Activated CD4-positive, alpha-beta T cell treated with anti-CD3 and anti-CD28 coated beads, Interleukin-2, amount 10 ng/mL, durations not matched to agents 7 days and 5 days (primary cell): ENCODE data around the gene CFAP251. TPM values are rescaled to one million over a fixed set of nuclear protein-coding genes. Genes with fewer than 3 reads are reported as not detected.
"Not testable (repeated sequence)": the region's sequence is repeated elsewhere in the genome, so short reads cannot be mapped to it uniquely, and the experiment has no call there.

Experiments used
- CTCF ChIA-PET: fragments of 350-600 bp; sonication (Branson Sonifier 250); formaldehyde crosslinking; loops from one replicate; lab custom pipeline; 2021; ENCODE audit warnings: antibody characterized with exemption; lab: Charles Lee
- POLR2A ChIA-PET: fragments of 350-600 bp; sonication (Branson Sonifier 250); formaldehyde crosslinking; loops from one replicate; lab custom pipeline; 2021; ENCODE audit warnings: antibody characterized with exemption; lab: Charles Lee
- DNase-seq: peaks from one replicate; pipeline ENCODE4 v3.0.0-alpha.2; 2020
- H3K27ac Mint-ChIP-seq: one replicate; pipeline ENCODE4 v1.8.0; 2021; ENCODE audit warnings: mild to moderate bottlenecking, moderate library complexity, mixed read lengths
- H3K27me3 Mint-ChIP-seq: one replicate; pipeline ENCODE4 v1.8.0; 2021; ENCODE audit warnings: mixed read lengths
- H3K36me3 Mint-ChIP-seq: one replicate; pipeline ENCODE4 v1.8.0; 2021; ENCODE audit warnings: low read depth, mixed read lengths
- H3K4me1 Mint-ChIP-seq: one replicate; pipeline ENCODE4 v1.8.0; 2021; ENCODE audit warnings: mixed read lengths
- H3K4me3 Mint-ChIP-seq: one replicate; pipeline ENCODE4 v1.8.0; 2021; ENCODE audit warnings: mild to moderate bottlenecking, moderate library complexity, mixed read lengths
- H3K9me3 Mint-ChIP-seq: one replicate; pipeline ENCODE4 v1.8.0; 2021; ENCODE audit warnings: mixed read lengths
- total RNA-seq, 2 experiments: library from RNA; stranded (reverse); gene quantifications; one replicate each; pipeline ENCODE4 v1.2.3, GENCODE V29; 2021

Gene CFAP251
- total RNA-seq, 2 experiments from 2014 or later, result 0.30 to 0.52 TPM

DNA sequence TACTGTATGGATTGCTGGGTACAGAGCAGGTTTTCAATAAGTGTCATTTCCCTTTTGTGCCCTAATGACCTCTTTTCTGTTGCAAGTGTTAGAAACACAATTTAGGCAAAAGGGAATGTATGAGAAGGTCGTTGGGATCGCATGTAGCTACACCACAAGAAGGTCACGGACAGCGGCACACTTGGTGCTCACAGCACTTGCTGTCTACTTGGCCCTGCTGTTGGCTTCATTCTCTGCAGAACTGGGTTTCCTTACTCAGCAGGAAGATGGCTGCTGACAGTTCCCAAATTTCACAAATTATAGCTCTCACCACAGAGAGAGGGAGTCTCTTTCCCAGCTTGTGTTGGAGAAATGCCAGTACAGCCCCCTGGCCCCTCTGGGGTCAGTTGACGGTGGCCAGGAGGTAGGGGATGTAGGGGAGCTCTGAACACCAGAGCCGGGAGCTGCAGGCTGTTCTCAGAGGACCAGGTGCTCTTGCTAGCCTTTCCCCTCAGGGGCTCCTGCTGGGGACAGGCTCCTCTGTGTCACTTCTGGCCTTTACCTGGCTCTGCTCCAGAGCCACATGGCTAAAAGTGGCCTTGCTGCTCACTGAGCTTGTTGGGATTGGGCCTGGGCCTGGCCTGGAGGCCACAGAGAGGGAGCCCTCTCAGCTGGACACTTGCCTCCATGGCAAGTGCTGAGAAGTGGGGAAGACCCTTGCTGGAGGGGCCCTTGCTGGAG lies 52.3 kb downstream of the CFAP251 start:
- H3K4me3 Mint-ChIP-seq, result no peak overlapping the region
- CTCF ChIA-PET, result interaction anchor here (1.0 kb wide), 1 partner anchor 53 kb away, joined by 3 read pairs; the partner anchor contains the start of gene CFAP251
- peaks cover 2% of the 10 kb centered on the region for H3K36me3 Mint-ChIP-seq
- no peak overlapping the region for H3K27ac Mint-ChIP-seq
- POLR2A ChIA-PET, result no interaction called here
- DNase-seq, result no peak
- peaks cover 4% of the 10 kb centered on the region for H3K4me1 Mint-ChIP-seq
- H3K27me3 Mint-ChIP-seq, result peaks cover 8% of the 10 kb centered on the region
- H3K9me3 Mint-ChIP-seq, result peaks cover 21% of the 10 kb centered on the region

DNA sequence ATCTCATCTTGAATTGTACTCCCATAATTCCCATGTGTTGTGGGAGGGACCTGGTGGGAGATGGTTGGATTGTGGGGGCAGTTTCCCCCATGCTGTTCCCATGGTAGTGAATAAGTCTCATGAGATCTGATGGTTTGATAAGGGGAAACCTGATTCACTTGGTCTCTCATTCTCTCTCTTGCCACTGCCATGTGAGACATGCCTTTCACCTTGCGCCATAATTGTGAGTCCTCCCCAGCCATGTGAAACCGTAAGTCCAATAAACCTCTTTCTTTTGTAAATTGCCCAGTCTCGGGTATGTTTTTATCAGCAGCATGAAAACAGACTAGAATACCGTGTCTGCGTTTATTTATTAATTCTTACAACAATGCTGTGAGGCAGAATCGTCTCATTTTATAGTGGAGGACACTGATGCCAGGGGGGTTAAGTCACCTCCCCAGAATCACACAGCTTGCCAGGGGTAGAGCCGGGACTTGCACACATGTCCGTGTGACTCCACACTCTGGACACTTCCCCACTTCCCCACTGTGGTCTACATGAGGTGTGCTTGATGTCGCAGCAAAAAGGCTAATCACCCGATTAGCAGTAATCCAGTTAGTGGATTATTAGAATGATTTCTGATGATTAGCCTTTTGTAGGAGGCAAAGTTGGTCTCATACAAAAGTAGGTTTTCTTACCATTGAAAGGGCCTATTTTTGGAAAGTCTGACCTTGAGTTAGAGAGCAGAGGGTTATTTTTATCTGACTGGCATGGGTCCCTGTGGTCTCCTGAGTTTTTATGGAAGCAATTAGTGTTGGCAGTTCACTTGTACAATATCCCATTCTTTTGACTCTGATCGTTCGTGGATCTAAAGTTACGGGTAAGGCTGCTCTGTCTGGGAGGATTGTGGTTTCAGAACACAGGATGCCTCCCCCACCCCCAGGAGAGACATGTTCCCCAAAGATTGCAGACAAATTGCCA lies 55.9 kb downstream of the CFAP251 start:
- no peak for DNase-seq
- Mint-ChIP-seq H3K4me3 (no peak overlapping the region), H3K36me3 (peaks cover 2% of the 10 kb centered on the region), H3K4me1 (no peaks in the 10 kb centered on the region), H3K27ac (no peak overlapping the region), H3K27me3 (peaks cover 8% of the 10 kb centered on the region), H3K9me3 (peaks cover 21% of the 10 kb centered on the region)
- ChIA-PET POLR2A (no interaction called here), CTCF (interaction anchor here (0.6 kb wide), 1 partner anchor 258 kb away, joined by 3 read pairs; no protein-coding TSS in a partner anchor)

DNA sequence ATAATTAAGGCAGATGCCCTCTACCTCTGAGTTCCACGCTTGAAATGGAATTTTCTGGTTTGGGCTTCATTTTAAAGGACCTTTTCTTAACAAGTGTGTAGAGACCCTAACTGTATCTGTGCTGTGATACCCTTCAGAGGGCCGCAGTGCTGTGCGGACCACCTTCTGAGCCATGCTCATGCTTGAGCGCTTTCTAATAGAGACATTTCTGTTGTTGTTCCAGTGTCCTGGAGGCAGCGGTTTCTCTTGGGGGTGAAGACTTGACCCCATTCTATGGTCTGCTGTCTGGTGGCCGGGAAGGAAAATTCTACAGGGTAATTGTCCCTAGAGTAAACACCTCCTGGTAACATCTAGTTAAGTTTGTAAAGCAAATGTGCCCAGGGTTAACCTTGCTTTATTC lies 56.6 kb downstream of the CFAP251 start:
- Mint-ChIP-seq H3K36me3 (peaks cover 2% of the 10 kb centered on the region), H3K27ac (no peak overlapping the region), H3K4me1 (no peaks in the 10 kb centered on the region), H3K9me3 (peaks cover 21% of the 10 kb centered on the region), H3K27me3 (peaks cover 8% of the 10 kb centered on the region), H3K4me3 (no peak overlapping the region)
- DNase-seq, result no peak
- POLR2A ChIA-PET, result no interaction called here
- CTCF ChIA-PET, result interaction anchor here (0.6 kb wide), 1 partner anchor 159 kb away, joined by 3 read pairs; no protein-coding TSS in a partner anchor

DNA sequence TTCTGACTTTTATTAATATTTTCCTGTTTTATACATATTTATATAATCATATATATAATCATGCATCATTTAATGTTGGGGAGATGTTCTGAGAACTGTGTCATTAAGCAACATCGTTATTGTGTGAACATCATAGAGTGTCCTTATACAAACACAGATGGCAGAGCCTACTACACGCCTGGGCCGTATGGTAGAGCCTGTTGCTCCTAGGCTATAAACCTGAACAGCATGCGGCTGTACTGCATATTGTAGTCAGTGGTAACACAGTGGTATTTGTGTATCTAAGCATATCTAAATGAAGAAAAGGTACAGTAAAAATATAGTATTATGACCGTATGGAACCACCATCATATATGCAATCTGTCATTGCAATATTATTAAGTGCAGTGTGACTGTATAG lies 58.6 kb downstream of the CFAP251 start:
- Mint-ChIP-seq H3K4me1 (no peaks in the 10 kb centered on the region), H3K4me3 (no peak overlapping the region), H3K9me3 (peaks cover 19% of the 10 kb centered on the region), H3K27me3 (peaks cover 8% of the 10 kb centered on the region), H3K27ac (no peak overlapping the region), H3K36me3 (peaks cover 2% of the 10 kb centered on the region)
- CTCF ChIA-PET, result no interaction called here
- DNase-seq, result no peak
- POLR2A ChIA-PET, result no interaction called here

DNA sequence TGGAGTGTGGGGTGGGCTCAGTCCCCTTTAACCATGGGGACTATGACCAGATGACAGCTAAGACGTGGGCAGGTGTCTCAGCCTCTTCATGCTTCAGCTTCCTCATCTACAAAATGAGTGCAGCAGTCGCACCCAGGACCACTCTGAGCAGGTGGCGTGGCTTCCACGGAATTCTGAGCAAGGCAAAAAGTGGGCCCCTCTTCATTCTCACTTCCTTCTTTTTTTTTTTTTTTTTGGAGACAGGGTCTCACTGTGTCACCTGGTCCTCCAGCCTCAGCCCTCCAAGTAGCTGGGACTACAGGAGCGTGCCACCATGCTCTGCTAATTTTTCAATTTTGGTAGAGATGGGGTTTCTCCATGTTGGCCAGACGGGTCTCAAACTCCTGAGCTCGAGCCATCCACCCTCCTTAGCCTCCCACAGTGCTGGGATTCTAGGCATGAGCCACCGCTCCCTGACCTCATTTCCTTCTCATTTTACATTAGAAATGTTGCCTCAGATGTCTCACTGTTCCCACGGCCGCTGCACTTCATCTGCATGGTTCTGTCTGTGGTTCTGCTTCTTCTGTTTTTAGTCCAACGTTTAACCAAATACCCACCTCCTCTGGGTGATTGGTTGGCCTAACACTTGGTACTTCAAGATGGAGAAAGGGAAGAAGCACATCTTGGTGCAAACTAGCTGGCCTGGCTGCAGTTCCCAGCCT lies 61.9 kb downstream of the CFAP251 start:
- Mint-ChIP-seq H3K4me3 (no peak overlapping the region), H3K9me3 (no peaks in the 10 kb centered on the region), H3K36me3 (no peaks in the 10 kb centered on the region), H3K4me1 (peaks cover 7% of the 10 kb centered on the region), H3K27ac (no peak overlapping the region), H3K27me3 (peaks cover 2% of the 10 kb centered on the region)
- DNase-seq, result no peak
- POLR2A ChIA-PET, result no interaction called here
- CTCF ChIA-PET, result interaction anchor here (1.0 to 1.7 kb wide), 5 partner anchors 10 to 629 kb away, joined by 3 to 5 read pairs (median 3); partner anchors contain the start of gene CFAP251

DNA sequence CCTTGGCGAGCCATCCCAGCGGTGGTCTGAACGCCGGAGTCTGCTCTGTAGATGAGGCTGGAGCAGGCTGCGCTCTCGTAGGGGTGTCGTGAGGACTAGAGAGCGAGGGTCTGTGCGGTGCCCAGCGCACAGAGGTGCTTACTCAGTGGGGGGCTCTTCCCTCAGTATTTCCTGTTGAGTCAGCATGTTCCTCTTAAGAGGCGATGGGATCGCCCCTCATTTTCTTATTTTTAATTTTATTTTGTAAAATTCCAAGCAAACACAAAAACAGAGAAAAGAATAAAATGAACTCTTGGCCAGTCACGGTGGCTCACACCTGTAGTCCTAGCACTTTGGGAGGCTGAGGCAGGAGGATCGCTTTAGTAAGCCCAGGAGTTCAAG lies 62.5 kb downstream of the CFAP251 start:
- ChIA-PET POLR2A (no interaction called here), CTCF (interaction anchor here (1.0 to 1.5 kb wide), 4 partner anchors 11 to 630 kb away, joined by 3 to 4 read pairs (median 3); no protein-coding TSS in a partner anchor)
- no peak overlapping the region for H3K4me3 Mint-ChIP-seq
- H3K27me3 Mint-ChIP-seq, result no peaks in the 10 kb centered on the region
- no peak overlapping the region for H3K27ac Mint-ChIP-seq
- H3K4me1 Mint-ChIP-seq, result peaks cover 7% of the 10 kb centered on the region
- H3K9me3 Mint-ChIP-seq, result no peaks in the 10 kb centered on the region
- no peaks in the 10 kb centered on the region for H3K36me3 Mint-ChIP-seq
- no peak for DNase-seq

DNA sequence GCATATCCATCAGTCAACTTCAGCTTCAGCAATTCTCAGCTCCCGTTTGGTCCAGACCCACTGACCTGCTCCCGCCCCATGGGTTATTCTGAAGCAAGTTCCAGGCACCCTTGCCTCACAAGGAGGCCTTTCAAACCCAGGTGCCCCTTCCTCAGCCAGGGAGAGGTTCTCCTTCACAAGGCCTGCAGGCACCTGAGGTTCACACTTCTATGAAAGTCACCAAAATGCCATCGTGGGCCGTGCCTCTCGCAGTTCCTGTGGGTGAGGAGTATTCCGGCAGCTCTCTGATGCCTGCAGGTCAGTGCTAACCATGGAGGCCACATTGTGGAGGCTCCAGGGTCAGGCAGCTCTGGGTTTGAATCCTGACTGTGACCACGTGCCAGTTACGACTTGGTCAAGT lies 63.1 kb downstream of the CFAP251 start:
- H3K27me3 Mint-ChIP-seq, result no peaks in the 10 kb centered on the region
- H3K27ac Mint-ChIP-seq, result no peak overlapping the region
- peaks cover 7% of the 10 kb centered on the region for H3K4me1 Mint-ChIP-seq
- no peaks in the 10 kb centered on the region for H3K36me3 Mint-ChIP-seq
- H3K4me3 Mint-ChIP-seq, result no peak overlapping the region
- ChIA-PET POLR2A (no interaction called here), CTCF (interaction anchor here (0.6 to 1.5 kb wide), 3 partner anchors 10 to 19 kb away, joined by 3 to 4 read pairs (median 3); no protein-coding TSS in a partner anchor)
- no peaks in the 10 kb centered on the region for H3K9me3 Mint-ChIP-seq
- no peak for DNase-seq

DNA sequence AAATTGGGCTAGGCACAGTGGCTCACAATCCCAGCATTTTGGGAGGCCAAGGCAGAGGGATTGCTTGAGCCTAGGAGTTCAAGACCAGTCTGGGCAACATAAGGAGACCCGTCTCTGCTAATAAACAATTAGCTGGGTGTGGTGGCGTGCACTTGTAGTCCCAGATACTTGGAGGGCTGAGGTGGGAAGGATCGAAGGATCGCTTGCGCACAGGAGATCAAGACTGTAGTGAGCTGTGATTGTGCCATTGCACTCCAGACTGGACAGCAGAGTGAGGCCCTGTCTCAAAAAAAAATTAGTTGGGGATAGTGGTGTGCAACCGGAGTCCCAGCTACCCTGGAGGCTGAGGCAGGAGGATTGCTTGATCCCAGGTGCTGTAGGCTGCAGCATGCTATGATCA lies 64.6 kb downstream of the CFAP251 start:
- Mint-ChIP-seq H3K27ac (no peak overlapping the region), H3K4me1 (peaks cover 7% of the 10 kb centered on the region), H3K27me3 (no peaks in the 10 kb centered on the region), H3K36me3 (no peaks in the 10 kb centered on the region), H3K9me3 (no peaks in the 10 kb centered on the region), H3K4me3 (no peak overlapping the region)
- ChIA-PET POLR2A (no interaction called here), CTCF (interaction anchor here (0.6 to 0.9 kb wide), 2 partner anchors 107 to 1767 kb away, joined by 3 read pairs; no protein-coding TSS in a partner anchor)
- no peak for DNase-seq

DNA sequence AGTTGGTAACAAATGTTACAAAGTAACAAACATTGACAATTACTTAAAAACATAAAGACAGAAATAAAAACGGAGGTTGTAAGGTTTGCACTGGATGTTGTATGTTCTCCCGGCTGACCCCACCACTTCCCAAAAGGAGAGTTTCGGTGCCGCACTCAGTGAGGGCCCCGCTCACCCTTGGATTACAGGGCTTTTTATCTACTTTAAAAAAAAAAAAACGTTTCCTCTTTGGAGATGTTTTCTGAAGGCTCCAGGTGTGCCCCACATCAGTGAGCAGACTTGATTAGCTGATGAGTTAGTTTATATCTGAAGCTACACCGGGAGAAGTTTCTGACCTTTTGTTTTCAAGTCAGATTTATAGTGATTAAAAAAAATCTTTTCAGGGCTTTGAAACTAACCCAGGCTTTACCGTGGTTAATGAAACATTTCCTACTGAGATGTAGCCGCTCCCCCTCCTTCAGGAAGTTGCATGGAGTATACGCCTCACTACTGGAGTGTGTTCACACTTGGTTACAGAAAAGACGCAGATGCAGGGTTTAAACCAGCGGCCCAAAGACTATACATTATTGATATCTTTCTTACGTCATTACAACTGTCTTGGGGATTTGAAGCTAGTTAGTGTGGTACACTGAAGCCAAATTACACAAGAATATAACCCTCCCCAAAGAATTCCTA lies 65.3 kb downstream of the CFAP251 start:
- Mint-ChIP-seq H3K9me3 (no peaks in the 10 kb centered on the region), H3K27ac (no peak overlapping the region), H3K27me3 (no peaks in the 10 kb centered on the region), H3K4me3 (no peak overlapping the region), H3K36me3 (no peaks in the 10 kb centered on the region), H3K4me1 (peaks cover 7% of the 10 kb centered on the region)
- ChIA-PET CTCF (interaction anchor here (0.6 to 1.4 kb wide), 5 partner anchors 22 to 1766 kb away, joined by 3 read pairs; no protein-coding TSS in a partner anchor), POLR2A (no interaction called here)
- no peak for DNase-seq

DNA sequence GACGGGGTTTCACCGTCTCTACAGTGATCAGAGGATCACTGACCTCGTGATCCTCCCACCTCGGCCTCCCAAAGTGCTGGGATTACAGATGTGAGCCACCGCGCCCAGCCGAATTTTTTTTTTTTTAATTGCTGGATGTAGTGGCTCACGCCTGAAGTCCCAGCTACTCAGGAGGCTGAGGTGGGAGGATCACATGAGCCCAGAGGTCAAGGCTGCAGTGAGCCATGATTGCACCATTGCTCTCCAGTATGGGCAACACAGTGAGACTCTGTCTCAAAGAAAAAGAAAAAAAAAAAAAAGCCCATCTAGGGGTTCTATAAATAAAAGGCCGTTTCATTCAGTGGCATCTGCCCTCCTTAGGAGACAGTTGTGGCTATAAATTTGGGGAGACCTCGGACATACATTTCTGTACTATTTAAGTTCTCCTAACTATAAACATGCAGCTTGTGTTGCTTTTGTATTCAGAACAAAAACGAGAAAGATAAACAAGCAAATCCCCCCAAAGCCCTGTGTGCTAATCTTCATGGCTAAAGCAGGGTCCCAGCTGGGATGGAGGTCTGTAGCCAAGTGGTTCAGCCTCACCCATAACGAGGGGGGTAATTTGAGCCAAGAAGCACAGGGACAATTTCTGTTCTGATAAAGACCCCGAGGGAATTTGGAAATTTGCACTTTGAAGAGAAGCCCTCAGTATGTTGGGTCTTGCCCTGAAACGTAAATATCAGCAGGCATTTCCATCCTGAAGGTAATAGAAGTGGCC lies 68.3 kb downstream of the CFAP251 start:
- Mint-ChIP-seq H3K27me3 (no peaks in the 10 kb centered on the region), H3K36me3 (no peaks in the 10 kb centered on the region), H3K4me1 (peaks cover 7% of the 10 kb centered on the region), H3K27ac (no peak overlapping the region), H3K9me3 (no peaks in the 10 kb centered on the region), H3K4me3 (no peak overlapping the region)
- ChIA-PET POLR2A (no interaction called here), CTCF (interaction anchor here (0.6 to 0.7 kb wide), 3 partner anchors 128 to 458 kb away, joined by 4 read pairs; partner anchors contain the start of gene HPD)
- DNase-seq, result no peak

DNA sequence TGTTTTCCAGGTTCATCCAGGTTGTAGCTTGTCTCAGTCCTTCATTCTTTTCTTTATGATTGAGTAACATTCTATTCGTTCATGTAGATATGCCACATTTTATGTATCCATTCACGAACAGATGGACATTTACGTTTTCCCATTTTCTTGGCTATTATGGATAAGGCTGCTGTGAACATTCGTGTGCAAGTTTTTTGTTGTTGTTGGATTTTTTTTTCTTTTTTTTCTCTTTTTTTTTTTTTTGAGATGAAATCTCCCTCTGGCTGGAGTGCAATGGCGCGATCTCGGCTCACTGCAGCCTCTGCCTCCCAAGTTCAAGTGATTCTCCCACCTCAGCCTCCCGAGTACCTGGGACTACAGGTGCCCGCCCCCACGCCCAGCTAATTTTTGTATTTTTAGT lies 70.1 kb downstream of the CFAP251 start:
- H3K9me3 Mint-ChIP-seq, DNase-seq, H3K36me3 Mint-ChIP-seq, H3K27me3 Mint-ChIP-seq, H3K4me3 Mint-ChIP-seq, POLR2A ChIA-PET, H3K27ac Mint-ChIP-seq: not testable (repeated sequence)
- H3K4me1 Mint-ChIP-seq, result peaks cover 14% of the 10 kb centered on the region
- CTCF ChIA-PET, result interaction anchor here (0.6 kb wide), 2 partner anchors 22 to 562 kb away, joined by 3 to 5 read pairs; no protein-coding TSS in a partner anchor
